ENCODE results near the gene POLG2.
"Not testable (repeated sequence)": the region's sequence is repeated elsewhere in the genome, so short reads cannot be mapped to it uniquely, and the experiment has no call there.

The POLG2 gene

GRCh38 chr17:64480951-64481350 is 15.9 kb downstream of the POLG2 start:
- DNase-seq = no peak

- no peak for DNase-seq
These were observed 19.0 kb downstream of the POLG2 start for GRCh38 chr17:64477849-64478248.

- DNase-seq = no peak
These were observed 24.3 kb downstream of the POLG2 start for GRCh38 chr17:64472564-64472963.

- no peak for DNase-seq
These were observed 25.4 kb downstream of the POLG2 start for GRCh38 chr17:64471440-64471839.

- no peak for DNase-seq
These were observed 26.2 kb downstream of the POLG2 start for GRCh38 chr17:64470625-64471024.

GRCh38 chr17:64466834-64467233 is 30.0 kb downstream of the POLG2 start:
- DNase-seq = not testable (repeated sequence)

- no peak for DNase-seq
These were observed 30.7 kb downstream of the POLG2 start for GRCh38 chr17:64466019-64466735.

- no peak for DNase-seq
These were observed 35.1 kb downstream of the POLG2 start for GRCh38 chr17:64461788-64462187.

GRCh38 chr17:64460955-64461354 is 35.9 kb downstream of the POLG2 start:
- no peak for DNase-seq

GRCh38 chr17:64459818-64460217 is 37.0 kb downstream of the POLG2 start:
- DNase-seq = not testable (repeated sequence)

- DNase-seq = no peak
These were observed 37.5 kb downstream of the POLG2 start for GRCh38 chr17:64459284-64459747.

- DNase-seq = no peak
These were observed 38.1 kb downstream of the POLG2 start for GRCh38 chr17:64458756-64459155.

- no peak for DNase-seq
These were observed 39.7 kb downstream of the POLG2 start for GRCh38 chr17:64457156-64457555.

GRCh38 chr17:64455993-64456885 is 40.6 kb downstream of the POLG2 start:
- DNase-seq = no peak

GRCh38 chr17:64449545-64449944 is 47.3 kb downstream of the POLG2 start:
- no peak for DNase-seq

- no peak for DNase-seq
These were observed 48.0 kb downstream of the POLG2 start, which contains the start of gene MILR1 for GRCh38 chr17:64448665-64449512. TSS of gene MILR1 (plus strand) at chr17:64449115. CDS start at chr17:64449169, 54 bp downstream.

GRCh38 chr17:64447526-64447925 is 49.3 kb downstream of the POLG2 start:
- DNase-seq = no peak

- no peak for DNase-seq
These were observed 53.6 kb downstream of the POLG2 start for GRCh38 chr17:64443086-64443760.

GRCh38 chr17:64442541-64442971 is 54.3 kb downstream of the POLG2 start:
- no peak for DNase-seq

- no peak for DNase-seq
These were observed 54.9 kb downstream of the POLG2 start for GRCh38 chr17:64441772-64442540.

- no peak for DNase-seq
These were observed 56.9 kb downstream of the POLG2 start for GRCh38 chr17:64439956-64440355.

Measured in NCI-H446 treated with DMSO at 0.1 percent for 48 hours (cell line).